ENCODE results near the gene PARL.

Gene PARL

GRCh38 chr3:183818041-183818620, 66.5 kb downstream of the PARL start:
- no peak for DNase-seq (ENCODE audit: low spot score)

GRCh38 chr3:183817639-183818038, 67.0 kb downstream of the PARL start:
- no peak for DNase-seq (ENCODE audit: low spot score)

- DNase-seq (ENCODE audit: low spot score), result no peak
These were observed 67.8 kb downstream of the PARL start for GRCh38 chr3:183816681-183817510.

GRCh38 chr3:183815951-183816475, 68.7 kb downstream of the PARL start:
- no peak for DNase-seq (ENCODE audit: low spot score)

DNA sequence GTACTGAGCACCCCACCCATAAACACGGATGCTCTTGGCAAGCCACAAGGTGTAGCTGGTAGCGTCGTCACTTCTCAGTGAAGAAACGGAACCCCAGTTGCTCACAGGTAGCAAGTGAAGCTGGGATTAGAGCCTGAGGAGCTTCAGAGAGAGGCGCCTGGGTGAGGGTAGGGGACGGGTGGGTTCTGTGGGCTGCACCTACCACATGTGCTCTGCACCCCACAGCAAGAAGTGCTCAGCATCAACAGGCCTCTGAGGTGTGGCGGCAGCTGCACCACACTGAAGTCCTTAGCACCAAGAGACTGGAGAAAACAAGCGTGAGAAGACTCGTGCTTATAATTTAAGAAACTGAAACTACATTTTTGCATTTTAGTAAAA, 69.1 kb downstream of the PARL start:
- no peak for DNase-seq (ENCODE audit: low spot score)

GRCh38 chr3:183814240-183814639, 70.4 kb downstream of the PARL start:
- no peak for DNase-seq (ENCODE audit: low spot score)

DNA sequence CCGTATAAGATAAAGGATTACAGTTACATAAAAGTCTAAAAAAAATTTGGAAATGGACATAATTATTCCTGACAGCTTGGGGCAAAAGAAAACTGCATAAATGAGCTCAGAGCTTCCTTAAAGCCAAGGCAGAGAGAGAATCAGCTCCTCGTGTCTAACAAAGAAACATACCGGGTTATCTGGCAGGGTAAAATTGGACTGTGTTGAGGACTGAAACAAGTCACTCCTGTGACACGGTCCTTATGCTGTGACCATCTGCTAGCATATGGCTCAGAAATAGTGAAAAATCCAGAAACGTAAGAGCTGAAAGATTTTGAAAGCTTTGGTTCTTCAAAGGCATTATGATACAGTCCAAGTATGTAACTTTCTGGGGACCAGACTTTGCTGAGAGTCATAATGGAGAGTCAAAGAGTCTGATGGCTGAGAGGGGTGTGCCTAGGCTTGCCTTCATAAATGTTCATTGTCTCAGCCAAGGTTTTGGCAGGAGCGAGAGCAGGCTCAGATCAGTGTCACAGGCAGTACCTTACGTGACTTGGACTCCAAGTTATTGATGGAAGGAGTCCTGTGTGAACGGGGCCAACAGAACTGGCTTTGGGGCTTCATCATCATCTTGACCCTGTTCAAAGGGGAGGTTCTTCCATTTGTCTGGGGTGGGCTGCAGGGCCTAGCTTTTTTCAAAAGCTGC, 71.8 kb downstream of the PARL start:
- DNase-seq (ENCODE audit: low spot score), result no peak

- no peak for DNase-seq (ENCODE audit: low spot score)
These were observed 73.0 kb downstream of the PARL start for GRCh38 chr3:183811638-183812037.

DNA sequence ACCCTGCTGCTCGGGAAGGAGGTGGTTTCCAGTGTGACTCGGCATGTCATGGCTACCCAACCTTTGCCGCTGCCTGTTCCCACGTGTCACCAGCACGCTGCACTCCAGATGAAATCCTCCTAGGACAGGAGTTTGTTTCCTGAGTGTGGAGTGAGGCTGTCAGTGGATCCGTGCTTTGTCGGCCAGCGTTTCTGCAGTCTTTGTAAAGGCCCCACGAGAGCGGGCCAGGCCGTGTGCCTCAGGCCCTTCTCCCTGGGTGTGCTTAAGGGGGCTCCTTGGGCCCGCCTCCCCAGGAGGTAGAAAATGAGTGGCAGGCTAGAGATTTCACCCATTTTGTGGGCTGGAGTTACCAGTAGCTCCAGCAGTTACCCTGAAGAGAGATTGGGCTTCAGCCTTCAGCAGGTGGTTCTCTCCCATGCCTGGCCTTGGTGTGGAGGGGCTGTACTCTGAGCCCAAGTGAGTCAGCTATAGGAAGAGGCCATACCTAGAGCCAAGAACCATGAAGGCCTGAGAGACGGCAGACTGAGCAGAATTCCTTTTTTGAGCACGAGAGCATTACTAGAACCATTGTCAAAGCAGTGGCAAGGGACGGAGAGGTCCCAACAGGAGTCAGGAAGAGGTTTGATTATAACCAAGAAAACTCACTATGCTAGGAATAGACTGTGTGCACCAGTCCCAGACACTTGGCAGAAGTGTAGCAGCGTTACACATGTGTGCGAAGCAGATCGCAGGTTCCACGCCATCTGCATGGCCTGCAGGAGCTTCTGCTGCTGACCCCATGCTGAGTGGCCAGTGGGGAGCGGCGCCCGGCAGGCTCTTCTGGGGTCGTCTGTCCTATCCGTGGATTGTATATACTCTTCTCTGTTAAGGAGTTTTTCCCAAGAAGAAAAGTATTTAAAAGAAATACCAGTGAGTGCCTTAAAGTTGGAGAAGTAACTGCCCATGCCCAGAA, 73.8 kb downstream of the PARL start:
- no peak for DNase-seq (ENCODE audit: low spot score)

DNA sequence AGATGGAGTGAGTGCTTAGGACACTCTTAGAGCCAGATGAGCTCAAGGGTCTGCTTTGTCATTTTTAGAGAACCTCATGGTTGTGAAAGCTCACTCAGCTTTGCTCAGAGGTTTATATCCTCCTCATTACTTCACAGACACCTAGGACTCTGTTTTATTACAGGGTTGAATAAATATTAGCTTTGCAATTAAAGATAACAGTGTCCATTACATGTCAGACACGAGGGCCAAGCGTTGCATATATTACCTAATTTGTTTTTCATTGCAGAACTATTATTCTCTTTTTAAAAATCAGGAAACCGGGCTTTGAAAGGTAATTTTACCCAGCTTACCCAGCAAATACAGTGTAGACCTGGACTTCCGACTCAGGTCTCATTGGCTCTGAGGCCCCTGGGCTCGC, 75.4 kb downstream of the PARL start:
- DNase-seq (ENCODE audit: low spot score), result no peak

DNA sequence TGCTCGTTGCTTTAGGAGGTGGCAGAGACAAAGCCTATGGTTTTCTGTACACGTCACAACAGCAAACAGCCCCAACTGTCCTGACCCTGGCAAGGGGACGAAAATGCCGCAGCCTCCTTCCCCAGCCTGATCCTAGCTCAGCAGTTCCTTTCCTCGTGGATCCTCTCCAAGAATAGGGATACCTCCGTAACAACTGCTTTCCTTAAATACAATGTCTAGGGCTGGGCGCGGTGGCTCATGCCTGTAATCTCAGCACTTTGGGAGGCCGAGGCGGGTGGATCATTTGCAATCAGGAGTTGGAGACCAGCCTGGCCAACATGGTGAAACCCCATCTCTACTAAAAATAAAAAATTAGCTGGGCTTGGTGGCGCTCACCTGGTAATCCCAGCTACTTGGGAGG, 76.3 kb downstream of the PARL start:
- no peak for DNase-seq (ENCODE audit: low spot score)

GRCh38 chr3:183807881-183808280, 76.8 kb downstream of the PARL start:
- DNase-seq (ENCODE audit: low spot score), result no peak

DNA sequence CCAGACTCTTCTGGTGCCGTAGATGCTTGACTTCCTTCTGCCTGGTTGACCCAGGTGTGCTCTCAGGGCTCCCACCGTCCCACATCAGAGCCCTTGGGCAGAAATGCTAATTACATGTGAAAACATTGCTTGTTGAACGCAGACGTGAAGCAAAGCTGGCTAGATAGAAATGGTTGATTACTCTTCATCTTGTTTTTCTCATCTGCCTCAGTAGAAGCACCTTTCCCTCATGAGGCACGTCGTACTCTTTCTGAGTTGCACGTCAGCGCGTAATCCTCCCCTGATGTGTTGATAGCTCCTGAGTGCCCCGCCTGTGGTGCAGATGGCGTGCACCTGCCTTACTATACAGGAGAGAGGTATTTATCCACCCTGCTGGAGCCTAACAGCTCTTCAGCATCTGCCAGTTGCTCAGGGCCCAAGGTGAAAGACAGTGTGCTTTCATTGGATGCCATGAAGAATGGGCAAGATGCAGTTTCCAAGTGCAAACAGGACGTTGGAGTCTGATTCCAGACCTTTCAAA, 77.4 kb downstream of the PARL start:
- no peak for DNase-seq (ENCODE audit: low spot score)

DNA sequence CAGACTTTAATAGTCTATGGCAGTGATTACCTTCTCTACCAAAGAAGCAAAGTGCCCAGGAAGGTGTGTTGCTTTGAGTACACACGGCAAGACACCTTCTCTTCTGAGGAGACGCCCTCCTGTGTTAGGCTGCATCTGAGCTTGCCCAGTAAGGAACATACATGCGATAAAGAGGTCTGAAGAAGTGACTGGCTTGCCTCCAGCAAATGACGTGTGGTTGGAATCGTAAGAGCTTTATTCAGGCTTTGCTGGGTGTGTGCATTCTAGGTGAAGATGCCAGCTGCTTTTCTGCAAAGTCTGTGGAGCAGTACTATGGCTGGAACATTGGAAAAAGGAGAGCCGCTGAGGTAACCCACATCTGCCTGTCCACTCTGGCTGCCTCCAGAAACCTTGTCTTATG, 81.7 kb downstream of the PARL start:
- DNase-seq (ENCODE audit: low spot score), result no peak

DNA sequence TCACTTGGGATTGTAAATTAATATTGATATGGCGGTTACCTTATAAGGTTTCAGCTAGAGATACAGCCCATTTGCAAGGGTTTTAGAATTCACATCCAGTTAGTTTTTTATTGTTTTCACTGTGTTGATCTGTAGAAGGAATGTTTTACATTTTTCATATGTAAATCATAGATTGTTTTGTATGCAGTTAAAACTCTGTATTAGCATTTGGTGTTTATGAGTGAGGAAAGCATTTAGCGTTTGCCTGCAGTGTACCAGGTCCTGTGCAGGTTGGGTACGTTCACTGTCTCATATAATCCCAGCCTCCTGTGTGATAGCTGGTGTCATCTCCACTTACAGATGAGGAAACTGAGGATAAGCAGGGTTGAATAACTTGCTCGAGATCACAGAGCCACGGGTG, 83.1 kb downstream of the PARL start:
- no peak for DNase-seq (ENCODE audit: low spot score)

- no peak for DNase-seq (ENCODE audit: low spot score)
These were observed 84.3 kb downstream of the PARL start for GRCh38 chr3:183800243-183800863.

DNA sequence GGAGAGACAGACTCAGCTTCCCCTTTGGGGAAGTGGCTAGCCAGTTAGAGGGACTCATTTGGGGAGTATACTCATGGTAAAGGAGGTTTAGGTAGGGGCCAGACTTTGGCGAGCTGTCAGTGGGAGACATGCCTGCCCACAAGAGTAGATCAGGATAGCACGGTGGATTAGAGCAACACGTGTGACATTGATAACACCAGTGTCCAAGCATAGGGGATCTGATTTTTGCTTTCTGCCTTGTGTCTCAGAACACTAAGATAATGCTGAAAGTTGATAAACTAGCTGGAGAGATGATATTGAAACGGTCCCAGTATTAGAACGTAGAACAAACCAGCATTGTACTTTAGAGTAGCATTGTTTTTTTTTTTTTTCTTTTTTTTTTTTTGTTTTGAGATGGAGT, 85.2 kb downstream of the PARL start:
- DNase-seq (ENCODE audit: low spot score), result no peak

DNA sequence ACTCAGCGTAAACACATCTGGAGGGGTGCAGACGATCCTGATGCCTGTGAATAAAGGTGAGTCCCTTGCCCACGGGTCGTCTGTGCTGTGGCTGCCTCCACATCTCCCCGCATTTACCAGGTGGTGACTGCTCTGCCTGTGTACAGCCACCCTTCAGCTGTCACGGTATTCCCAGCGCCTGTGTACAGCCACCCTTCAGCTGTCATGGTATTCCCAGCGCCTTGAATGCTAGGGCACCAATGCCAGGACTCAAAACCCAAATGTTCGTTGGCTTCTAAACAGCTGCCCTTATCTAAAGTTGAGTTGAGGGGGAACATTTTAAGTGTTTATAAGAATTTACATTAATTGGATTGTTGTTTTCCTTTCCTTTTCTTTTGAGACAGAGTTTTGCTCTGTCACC, 86.7 kb downstream of the PARL start:
- DNase-seq (ENCODE audit: low spot score), result no peak

DNA sequence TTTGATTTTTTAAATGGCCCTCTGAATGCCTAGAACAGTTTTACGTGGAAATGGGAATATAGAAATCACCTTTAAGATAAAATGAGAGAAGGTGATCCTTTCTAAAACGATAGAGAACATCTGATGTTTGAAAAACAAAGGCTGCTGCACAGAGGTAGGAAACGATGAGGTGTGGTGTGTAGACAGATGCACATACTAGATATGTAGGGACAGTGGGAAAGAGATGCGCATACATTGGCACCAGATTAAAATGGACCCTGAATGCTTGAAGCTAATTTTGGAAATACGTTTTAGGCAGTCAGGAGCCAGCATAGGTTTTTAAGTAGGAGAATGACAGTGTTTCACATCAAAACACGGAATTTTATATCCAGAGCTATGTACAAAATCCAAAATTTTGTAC, 88.3 kb downstream of the PARL start:
- no peak for DNase-seq (ENCODE audit: low spot score)

DNA sequence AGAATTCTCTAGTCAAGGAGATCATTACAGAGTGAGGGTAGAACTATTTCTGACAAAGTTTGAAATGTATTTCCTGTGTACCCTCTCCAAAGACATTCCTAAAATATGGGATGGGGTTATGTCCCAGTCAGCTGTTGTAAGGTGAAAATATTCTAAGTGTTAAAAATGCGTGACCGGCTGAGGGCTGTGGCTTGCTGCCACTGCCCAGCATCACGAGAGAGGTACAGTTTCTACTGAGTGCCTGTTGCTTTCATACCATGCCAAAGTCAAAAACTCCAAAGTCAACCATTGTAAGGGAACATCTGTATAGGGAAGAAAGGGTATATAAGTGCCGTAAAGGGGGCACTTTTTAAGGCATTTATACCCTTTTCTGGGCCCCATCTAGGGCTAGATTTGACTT, 90.2 kb downstream of the PARL start:
- DNase-seq (ENCODE audit: low spot score), result no peak

DNA sequence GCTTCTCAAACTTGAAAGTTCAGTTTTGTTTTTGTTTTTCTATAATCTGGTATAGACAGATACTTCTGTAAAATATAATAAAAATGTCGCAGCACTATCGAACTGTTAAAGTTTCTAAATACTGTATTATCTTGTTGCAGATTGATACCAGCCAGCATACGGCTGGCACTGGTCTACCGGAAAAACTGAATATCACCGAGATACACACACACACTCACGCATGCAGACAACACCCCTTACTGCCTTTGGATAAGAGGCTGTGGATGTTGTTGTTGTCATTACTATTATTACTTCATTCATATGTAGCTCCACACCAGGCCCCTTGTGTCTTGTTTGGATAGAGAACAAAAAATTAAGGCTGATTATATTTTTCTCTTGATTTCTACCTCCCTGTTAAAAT, 91.7 kb downstream of the PARL start:
- no peak for DNase-seq (ENCODE audit: low spot score)
